Fibroblast of pulmonary artery (primary cell): ENCODE measurements around the gene NGF.

ENCODE experiments used
- DNase-seq: peaks from one replicate; pipeline ENCODE4 v3.0.0-alpha.2; 2010; ENCODE audit warnings: low read depth
- H3K4me3 ChIP-seq: replicated peaks from 2 replicates; pipeline ENCODE4 v1.5.1; 2011; ENCODE audit warnings: low read depth, mild to moderate bottlenecking, control low read depth, low read length, moderate library complexity
- CTCF ChIP-seq: IDR thresholded peaks from 2 replicates; pipeline ENCODE4 v1.5.1; 2011; ENCODE audit warnings: mild to moderate bottlenecking, control low read depth, low read length, inconsistent platforms; ENCODE audit errors: missing control alignments

NGF gene

GRCh38 chr1:115348636-115349035, 10.6 kb upstream of the NGF start:
- DNase-seq, result no peak
- H3K4me3 ChIP-seq, result no peak overlapping the region
- no peak for TF ChIP-seq CTCF

- no peak for DNase-seq
Measured at GRCh38 chr1:115347282-115347681, 9.2 kb upstream of the NGF start.

GRCh38 chr1:115343200-115343737, 5.2 kb upstream of the NGF start:
- no peak for DNase-seq
- no peak for TF ChIP-seq CTCF

More at GRCh38 chr1:115347282-115347681, 9.2 kb upstream of the NGF start:
- no peak for TF ChIP-seq CTCF
- H3K4me3 ChIP-seq, result no peak overlapping the region

GRCh38 chr1:115341948-115342347, 3.9 kb upstream of the NGF start:
- no peak overlapping the region for H3K4me3 ChIP-seq
- DNase-seq, result no peak
- TF ChIP-seq CTCF, result no peak

More at GRCh38 chr1:115343200-115343737, 5.2 kb upstream of the NGF start:
- no peak overlapping the region for H3K4me3 ChIP-seq

GRCh38 chr1:115340879-115341278, 2.8 kb upstream of the NGF start:
- DNase-seq, result no peak

GRCh38 chr1:115338457-115338820, 390 bp upstream of the NGF start:
- DNase-seq, result no peak
- peak overlapping the region; percentile 64 for H3K4me3 ChIP-seq
- TF ChIP-seq CTCF, result no peak

More at GRCh38 chr1:115340879-115341278, 2.8 kb upstream of the NGF start:
- no peak for TF ChIP-seq CTCF
- H3K4me3 ChIP-seq, result no peak overlapping the region

GRCh38 chr1:115337276-115337632, 795 bp downstream of the NGF start:
- TF ChIP-seq CTCF, result no peak

More at GRCh38 chr1:115337276-115337632, 795 bp downstream of the NGF start:
- DNase-seq, result no peak
- peak overlapping the region; percentile 64 for H3K4me3 ChIP-seq
